ENCODE results near the gene PARG.

Gene PARG

GRCh38 chr10:49798275-49798674, 143.6 kb downstream of the PARG start:
- Histone ChIP-seq H3K27ac (ENCODE audit: low read depth, low read length) (no peak overlapping the region), H3K4me2 (ENCODE audit: low read depth, low read length, poor library complexity, severe bottlenecking) (no peak overlapping the region), H4K20me1 (ENCODE audit: low read depth, low read length) (no peaks in the 10 kb centered on the region), H3F3A (ENCODE audit: insufficient read depth) (no peaks in the 10 kb centered on the region), H3K9me2 (replicated peaks; ENCODE audit: insufficient read depth, low read length) (no peaks in the 10 kb centered on the region), H3K79me2 (ENCODE audit: insufficient read depth, low read length) (no peaks in the 10 kb centered on the region), H3K9me3 (ENCODE audit: insufficient read depth, low read length) (no peaks in the 10 kb centered on the region), H2AFZ (ENCODE audit: low read depth, low read length, severe bottlenecking) (no peak overlapping the region), H3K27me3 (ENCODE audit: low read length) (no peaks in the 10 kb centered on the region), H3K9ac (ENCODE audit: low read length) (no peak overlapping the region), H3K36me3 (ENCODE audit: low read length) (no peaks in the 10 kb centered on the region), H3K4me3 (ENCODE audit: insufficient read depth, low read length, poor library complexity, severe bottlenecking) (no peak overlapping the region)
- TF ChIP-seq, protein P1, sequence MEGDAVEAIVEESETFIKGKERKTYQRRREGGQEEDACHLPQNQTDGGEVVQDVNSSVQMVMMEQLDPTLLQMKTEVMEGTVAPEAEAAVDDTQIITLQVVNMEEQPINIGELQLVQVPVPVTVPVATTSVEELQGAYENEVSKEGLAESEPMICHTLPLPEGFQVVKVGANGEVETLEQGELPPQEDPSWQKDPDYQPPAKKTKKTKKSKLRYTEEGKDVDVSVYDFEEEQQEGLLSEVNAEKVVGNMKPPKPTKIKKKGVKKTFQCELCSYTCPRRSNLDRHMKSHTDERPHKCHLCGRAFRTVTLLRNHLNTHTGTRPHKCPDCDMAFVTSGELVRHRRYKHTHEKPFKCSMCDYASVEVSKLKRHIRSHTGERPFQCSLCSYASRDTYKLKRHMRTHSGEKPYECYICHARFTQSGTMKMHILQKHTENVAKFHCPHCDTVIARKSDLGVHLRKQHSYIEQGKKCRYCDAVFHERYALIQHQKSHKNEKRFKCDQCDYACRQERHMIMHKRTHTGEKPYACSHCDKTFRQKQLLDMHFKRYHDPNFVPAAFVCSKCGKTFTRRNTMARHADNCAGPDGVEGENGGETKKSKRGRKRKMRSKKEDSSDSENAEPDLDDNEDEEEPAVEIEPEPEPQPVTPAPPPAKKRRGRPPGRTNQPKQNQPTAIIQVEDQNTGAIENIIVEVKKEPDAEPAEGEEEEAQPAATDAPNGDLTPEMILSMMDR (IDR thresholded peaks at IDR 0.05; ENCODE audit: insufficient read depth, low read length, poor library complexity, severe bottlenecking): no peak
- TF ChIP-seq EZH2phosphoT487 (conservative IDR thresholded peaks at IDR 0.05; ENCODE audit: low read length): no peak

- Histone ChIP-seq H3K9me2 (replicated peaks; ENCODE audit: insufficient read depth, low read length) (no peaks in the 10 kb centered on the region), H3K36me3 (ENCODE audit: low read length) (no peaks in the 10 kb centered on the region), H3K9me3 (ENCODE audit: insufficient read depth, low read length) (no peaks in the 10 kb centered on the region), H3K4me3 (ENCODE audit: insufficient read depth, low read length, poor library complexity, severe bottlenecking) (no peak overlapping the region), H2AFZ (ENCODE audit: low read depth, low read length, severe bottlenecking) (no peak overlapping the region), H3F3A (ENCODE audit: insufficient read depth) (no peaks in the 10 kb centered on the region), H3K4me2 (ENCODE audit: low read depth, low read length, poor library complexity, severe bottlenecking) (no peak overlapping the region), H3K9ac (ENCODE audit: low read length) (no peak overlapping the region), H3K27me3 (ENCODE audit: low read length) (no peaks in the 10 kb centered on the region), H3K27ac (ENCODE audit: low read depth, low read length) (no peak overlapping the region), H4K20me1 (ENCODE audit: low read depth, low read length) (no peaks in the 10 kb centered on the region), H3K79me2 (ENCODE audit: insufficient read depth, low read length) (no peaks in the 10 kb centered on the region)
- no peak for TF ChIP-seq EZH2phosphoT487 (conservative IDR thresholded peaks at IDR 0.05; ENCODE audit: low read length)
- TF ChIP-seq, protein P1 (IDR thresholded peaks at IDR 0.05; ENCODE audit: insufficient read depth, low read length, poor library complexity, severe bottlenecking): no peak
Observed at GRCh38 chr10:49791100-49791499, 150.7 kb downstream of the PARG start.

- H3K79me2 ChIP-seq (ENCODE audit: insufficient read depth, low read length): no peaks in the 10 kb centered on the region
Observed at GRCh38 chr10:49784681-49785080, 157.1 kb downstream of the PARG start.

More at GRCh38 chr10:49784681-49785080, 157.1 kb downstream of the PARG start:
- H4K20me1 ChIP-seq (ENCODE audit: low read depth, low read length): no peaks in the 10 kb centered on the region
- H3K27ac ChIP-seq (ENCODE audit: low read depth, low read length): no peak overlapping the region
- H3K36me3 ChIP-seq (ENCODE audit: low read length): no peaks in the 10 kb centered on the region
- no peak overlapping the region for H2AFZ ChIP-seq (ENCODE audit: low read depth, low read length, severe bottlenecking)
- H3K4me2 ChIP-seq (ENCODE audit: low read depth, low read length, poor library complexity, severe bottlenecking): no peak overlapping the region
- H3K9ac ChIP-seq (ENCODE audit: low read length): no peak overlapping the region
- no peaks in the 10 kb centered on the region for H3K9me2 ChIP-seq (replicated peaks; ENCODE audit: insufficient read depth, low read length)
- H3F3A ChIP-seq (ENCODE audit: insufficient read depth): no peaks in the 10 kb centered on the region
- H3K9me3 ChIP-seq (ENCODE audit: insufficient read depth, low read length): no peaks in the 10 kb centered on the region
- TF ChIP-seq, protein P1 (IDR thresholded peaks at IDR 0.05; ENCODE audit: insufficient read depth, low read length, poor library complexity, severe bottlenecking): no peak
- TF ChIP-seq EZH2phosphoT487 (conservative IDR thresholded peaks at IDR 0.05; ENCODE audit: low read length): no peak
- no peak overlapping the region for H3K4me3 ChIP-seq (ENCODE audit: insufficient read depth, low read length, poor library complexity, severe bottlenecking)
- no peaks in the 10 kb centered on the region for H3K27me3 ChIP-seq (ENCODE audit: low read length)
